Measurements from ENCODE around the gene PHLDA1. TPM values are rescaled to one million over a fixed set of nuclear protein-coding genes. Genes with fewer than 3 reads are reported as not detected.

PHLDA1 gene
- total RNA-seq, 1 experiment from 2014 or later = 151 TPM

DNA sequence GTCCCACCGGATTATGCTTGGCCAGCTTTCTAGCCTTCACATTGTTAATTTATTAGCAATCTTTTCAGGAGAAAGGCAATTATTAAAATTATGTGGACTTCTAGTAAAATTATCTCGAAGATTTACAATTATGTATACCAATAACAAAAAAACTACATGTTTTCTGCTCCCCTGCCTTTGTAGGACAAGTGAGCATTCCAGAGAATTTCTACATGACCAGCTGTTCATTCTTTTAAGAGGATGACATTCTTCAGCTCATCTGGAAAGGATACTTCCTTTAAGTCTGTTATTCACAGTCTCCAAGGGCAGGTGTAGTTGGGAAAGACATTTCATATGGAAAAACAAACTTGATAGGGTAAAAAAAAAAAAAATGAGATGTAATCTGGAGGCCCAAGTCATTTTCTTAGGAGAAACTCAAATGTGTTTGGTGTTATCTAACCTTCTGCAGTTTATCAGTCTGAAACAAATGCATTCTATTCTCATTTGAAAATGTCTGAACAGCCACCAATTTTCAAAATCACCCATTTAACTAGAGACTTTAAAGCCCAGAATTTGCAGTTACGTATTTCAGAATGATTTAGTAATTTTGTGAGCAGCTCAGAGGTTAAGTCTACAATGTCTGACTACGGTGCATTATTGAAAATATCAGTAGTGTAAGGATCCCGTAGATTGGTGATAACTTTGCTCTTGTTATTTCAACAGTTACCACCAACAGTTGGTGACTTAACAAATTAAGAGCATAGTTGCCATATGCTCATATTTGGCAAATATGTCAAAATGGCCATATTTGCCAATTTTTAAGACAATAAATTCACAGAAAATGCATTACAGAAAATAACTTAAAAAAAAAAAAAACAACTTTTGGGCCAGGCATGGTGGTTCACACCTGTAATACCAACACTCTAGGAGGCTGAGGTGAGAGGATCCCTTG lies 1.8 kb upstream of the PHLDA1 start:
- Mint-ChIP-seq H3K9me3 (ENCODE audit: low read depth, unreplicated experiment) (no peaks in the 10 kb centered on the region), H3K36me3 (ENCODE audit: insufficient read depth, unreplicated experiment) (peaks cover 62% of the 10 kb centered on the region), H3K4me3 (ENCODE audit: low read depth, unreplicated experiment) (peak overlapping the region; percentile 86), H3K4me1 (ENCODE audit: low read depth, unreplicated experiment) (peaks cover 48% of the 10 kb centered on the region), H3K27ac (ENCODE audit: unreplicated experiment) (peak overlapping the region; percentile 98), H3K27me3 (ENCODE audit: unreplicated experiment) (no peaks in the 10 kb centered on the region)
- DNase-seq = no peak
- TF ChIP-seq, protein P1, sequence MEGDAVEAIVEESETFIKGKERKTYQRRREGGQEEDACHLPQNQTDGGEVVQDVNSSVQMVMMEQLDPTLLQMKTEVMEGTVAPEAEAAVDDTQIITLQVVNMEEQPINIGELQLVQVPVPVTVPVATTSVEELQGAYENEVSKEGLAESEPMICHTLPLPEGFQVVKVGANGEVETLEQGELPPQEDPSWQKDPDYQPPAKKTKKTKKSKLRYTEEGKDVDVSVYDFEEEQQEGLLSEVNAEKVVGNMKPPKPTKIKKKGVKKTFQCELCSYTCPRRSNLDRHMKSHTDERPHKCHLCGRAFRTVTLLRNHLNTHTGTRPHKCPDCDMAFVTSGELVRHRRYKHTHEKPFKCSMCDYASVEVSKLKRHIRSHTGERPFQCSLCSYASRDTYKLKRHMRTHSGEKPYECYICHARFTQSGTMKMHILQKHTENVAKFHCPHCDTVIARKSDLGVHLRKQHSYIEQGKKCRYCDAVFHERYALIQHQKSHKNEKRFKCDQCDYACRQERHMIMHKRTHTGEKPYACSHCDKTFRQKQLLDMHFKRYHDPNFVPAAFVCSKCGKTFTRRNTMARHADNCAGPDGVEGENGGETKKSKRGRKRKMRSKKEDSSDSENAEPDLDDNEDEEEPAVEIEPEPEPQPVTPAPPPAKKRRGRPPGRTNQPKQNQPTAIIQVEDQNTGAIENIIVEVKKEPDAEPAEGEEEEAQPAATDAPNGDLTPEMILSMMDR (IDR thresholded peaks at IDR 0.05; ENCODE audit: unreplicated experiment) = no peak
- BruUV-seq (replicated peaks) = no TSS peak
- CTCF ChIA-PET = interaction anchor here (0.6 to 2.7 kb wide), 4 partner anchors 13 to 139 kb away, joined by 3 to 17 read pairs (median 3); no protein-coding TSS in a partner anchor
- intact Hi-C loops (cut with micrococcal nuclease; ENCODE audit: unreplicated experiment) = no loop called here

DNA sequence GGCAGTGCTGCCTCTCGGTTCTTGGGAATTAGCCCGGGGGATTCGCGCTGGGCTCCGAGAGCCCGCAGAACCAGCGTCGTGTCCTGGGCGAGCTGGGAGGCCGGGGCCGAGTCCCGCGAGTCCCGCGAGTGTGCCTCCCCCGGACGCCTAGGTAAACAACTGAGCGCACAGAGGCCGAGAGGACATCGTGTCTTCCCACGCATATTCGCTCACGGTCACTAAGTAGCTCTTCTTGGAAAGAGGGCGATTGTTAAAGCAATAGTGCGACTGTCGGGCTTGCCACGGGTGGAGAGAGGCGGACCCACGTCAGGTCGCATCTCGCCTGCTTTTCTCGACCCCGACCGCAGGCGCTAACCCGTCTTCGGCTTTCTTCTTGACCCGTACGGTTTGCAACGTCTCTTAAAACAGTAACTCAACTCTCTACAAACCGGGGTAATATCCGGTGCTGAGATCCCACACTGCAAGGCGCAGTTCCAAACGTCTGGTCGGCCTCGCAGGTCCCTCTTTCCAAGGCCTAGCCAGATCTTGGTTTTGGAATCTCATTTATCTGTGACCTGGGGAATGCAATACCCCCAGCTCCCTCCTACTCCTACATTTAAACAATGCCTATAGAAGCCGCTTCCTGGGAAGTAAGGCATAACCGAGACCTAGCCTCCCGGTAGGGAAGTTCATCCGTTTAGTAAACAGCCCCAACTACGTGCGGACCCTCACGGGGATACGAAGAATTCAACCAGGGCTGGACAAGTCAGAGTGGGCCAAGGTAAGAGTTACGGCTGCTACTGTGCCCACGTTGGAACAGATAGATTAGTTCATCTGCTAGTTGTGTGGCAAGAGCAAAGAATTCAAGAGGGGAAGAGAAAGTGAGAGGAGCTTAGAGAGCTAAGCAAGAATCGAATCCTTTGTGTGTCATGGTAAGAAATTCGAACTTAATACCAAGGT lies 736 bp upstream of the PHLDA1 start:
- CTCF ChIA-PET = interaction anchor here (0.5 to 2.7 kb wide), 19 partner anchors 12 to 521 kb away, joined by 3 to 17 read pairs (median 4); partner anchors contain the start of gene KRR1
- Mint-ChIP-seq H3K9me3 (ENCODE audit: low read depth, unreplicated experiment) (no peaks in the 10 kb centered on the region), H3K4me3 (ENCODE audit: low read depth, unreplicated experiment) (peak overlapping the region; percentile 86), H3K27me3 (ENCODE audit: unreplicated experiment) (no peaks in the 10 kb centered on the region), H3K4me1 (ENCODE audit: low read depth, unreplicated experiment) (peaks cover 38% of the 10 kb centered on the region), H3K27ac (ENCODE audit: unreplicated experiment) (peak overlapping the region; percentile 98), H3K36me3 (ENCODE audit: insufficient read depth, unreplicated experiment) (peaks cover 70% of the 10 kb centered on the region)
- DNase-seq = peak; percentile 40
- no TSS peak for BruUV-seq (replicated peaks)
- intact Hi-C loops (cut with micrococcal nuclease; ENCODE audit: unreplicated experiment) = no loop called here
- TF ChIP-seq, protein P1 (IDR thresholded peaks at IDR 0.05; ENCODE audit: unreplicated experiment) = no peak

DNA sequence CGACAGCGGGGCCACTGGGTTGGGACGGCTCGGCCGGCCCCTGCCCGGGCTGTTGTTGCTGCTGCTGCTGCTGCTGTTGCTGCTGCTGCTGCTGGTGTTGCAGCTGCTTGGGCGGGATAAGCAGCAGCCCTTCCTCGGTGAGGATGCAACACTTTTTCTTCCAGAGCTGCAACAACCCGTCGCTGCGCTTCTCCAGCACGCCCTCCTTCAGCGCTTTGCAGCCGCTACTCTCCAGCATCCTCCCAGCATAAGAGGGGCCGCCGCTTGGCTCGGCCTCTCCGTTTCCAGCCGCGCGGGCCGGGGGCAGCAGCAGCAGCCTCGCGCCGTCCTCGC lies 529 bp downstream of the PHLDA1 start:
- intact Hi-C loops (cut with micrococcal nuclease; ENCODE audit: unreplicated experiment) = loop anchor here (2.0 kb wide), 1 partner anchor 204 kb away; no protein-coding TSS in a partner anchor
- no peaks in the 10 kb centered on the region for H3K9me3 Mint-ChIP-seq (ENCODE audit: low read depth, unreplicated experiment)
- H3K4me3 Mint-ChIP-seq (ENCODE audit: low read depth, unreplicated experiment) = peak overlapping the region; percentile 86
- TF ChIP-seq, protein P1 (IDR thresholded peaks at IDR 0.05; ENCODE audit: unreplicated experiment) = no peak
- peak overlapping the region; percentile 98 for H3K27ac Mint-ChIP-seq (ENCODE audit: unreplicated experiment)
- H3K36me3 Mint-ChIP-seq (ENCODE audit: insufficient read depth, unreplicated experiment) = peaks cover 83% of the 10 kb centered on the region
- DNase-seq = no peak
- H3K27me3 Mint-ChIP-seq (ENCODE audit: unreplicated experiment) = no peaks in the 10 kb centered on the region
- BruUV-seq (replicated peaks) = no TSS peak
- CTCF ChIA-PET = interaction anchor here (1.0 to 2.7 kb wide), 14 partner anchors 11 to 520 kb away, joined by 3 to 17 read pairs (median 5); partner anchors contain the start of gene KRR1
- H3K4me1 Mint-ChIP-seq (ENCODE audit: low read depth, unreplicated experiment) = peaks cover 41% of the 10 kb centered on the region
